Measurements from ENCODE around the gene DEPDC7.
"Not testable (repeated sequence)": the region's sequence is repeated elsewhere in the genome, so short reads cannot be mapped to it uniquely, and the experiment has no call there.

The DEPDC7 gene

DNA sequence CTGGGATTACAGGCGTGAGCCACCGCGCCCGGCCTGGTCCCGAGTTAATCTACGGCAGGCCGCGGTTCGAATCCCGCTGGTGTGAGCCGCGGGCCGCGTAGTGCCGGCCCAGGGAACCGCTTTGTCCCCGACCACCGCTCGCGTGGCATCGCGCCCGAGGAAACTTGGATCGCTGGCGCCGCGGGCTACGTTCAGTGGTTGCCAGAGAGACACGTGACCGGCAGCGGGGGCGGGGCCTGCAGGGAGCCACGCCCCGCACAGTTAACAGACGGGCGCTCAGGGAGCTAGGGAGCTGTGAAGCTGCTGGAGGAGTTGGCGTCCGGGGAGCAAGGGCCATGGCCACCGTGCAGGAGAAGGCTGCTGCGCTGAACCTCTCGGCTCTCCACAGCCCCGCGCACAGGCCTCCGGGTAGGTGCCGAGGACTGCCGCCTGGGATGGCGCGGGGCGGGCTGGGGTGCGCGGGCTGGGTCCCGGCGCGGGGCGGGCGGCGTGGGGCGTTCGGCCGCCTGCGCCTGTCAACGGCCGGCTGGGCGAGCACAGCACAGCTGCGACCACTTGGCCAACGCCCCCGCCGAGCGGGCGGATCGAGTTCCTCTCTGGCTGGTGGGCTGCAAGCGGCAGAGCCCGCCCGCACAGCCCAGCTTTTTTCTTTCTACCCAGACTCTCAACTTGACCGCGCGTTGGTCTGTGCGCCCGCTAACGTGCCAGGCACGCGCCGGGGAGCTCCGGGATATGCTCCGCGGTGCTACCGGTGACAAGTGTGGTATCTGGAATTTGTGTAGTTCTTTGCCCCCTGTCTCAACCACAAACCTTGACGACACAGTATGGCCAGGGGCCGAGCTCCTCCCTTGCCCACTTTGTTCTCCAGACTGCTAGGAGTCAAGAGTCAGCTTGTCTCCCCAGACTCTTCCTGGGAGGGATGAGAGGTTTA is at the start of gene DEPDC7:
TSS of gene DEPDC7 (plus strand) at position 258 of the 931 bp plus-strand sequence. CDS start at position 336, 78 bp downstream.
- no peak for TF ChIP-seq TARDBP (IDR thresholded peaks at IDR 0.05)
- TF ChIP-seq, protein P1, sequence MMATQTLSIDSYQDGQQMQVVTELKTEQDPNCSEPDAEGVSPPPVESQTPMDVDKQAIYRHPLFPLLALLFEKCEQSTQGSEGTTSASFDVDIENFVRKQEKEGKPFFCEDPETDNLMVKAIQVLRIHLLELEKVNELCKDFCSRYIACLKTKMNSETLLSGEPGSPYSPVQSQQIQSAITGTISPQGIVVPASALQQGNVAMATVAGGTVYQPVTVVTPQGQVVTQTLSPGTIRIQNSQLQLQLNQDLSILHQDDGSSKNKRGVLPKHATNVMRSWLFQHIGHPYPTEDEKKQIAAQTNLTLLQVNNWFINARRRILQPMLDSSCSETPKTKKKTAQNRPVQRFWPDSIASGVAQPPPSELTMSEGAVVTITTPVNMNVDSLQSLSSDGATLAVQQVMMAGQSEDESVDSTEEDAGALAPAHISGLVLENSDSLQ (IDR thresholded peaks at IDR 0.05): peak; percentile 79
- no peak for TF ChIP-seq BHLHE40 (IDR thresholded peaks at IDR 0.05; ENCODE audit: borderline replicate concordance)
- TF ChIP-seq FOXA1 (IDR thresholded peaks at IDR 0.05): no peak
- TF ChIP-seq FOXK2 (IDR thresholded peaks at IDR 0.05): no peak
- no peak for TF ChIP-seq SUZ12 (IDR thresholded peaks at IDR 0.05)
- TF ChIP-seq L3MBTL2 (conservative IDR thresholded peaks at IDR 0.05): peak; percentile 99
- TF ChIP-seq NFRKB (IDR thresholded peaks at IDR 0.05): no peak
- TF ChIP-seq LEF1 (IDR thresholded peaks at IDR 0.05; ENCODE audit: borderline replicate concordance): no peak
- TF ChIP-seq CTBP1 (IDR thresholded peaks at IDR 0.05; ENCODE audit: borderline replicate concordance): no peak
- no peak for TF ChIP-seq HDGF (IDR thresholded peaks at IDR 0.05; ENCODE audit: borderline replicate concordance)
- POLR2A ChIA-PET: interaction anchor here (0.6 to 3.1 kb wide), 10 partner anchors 9 to 50 kb away, joined by 3 to 29 read pairs (median 4); partner anchors contain the start of gene TCP11L1
- peak; percentile 96 for DNase-seq (ENCODE audit: extremely low spot score)
- CTCF ChIA-PET: no interaction called here

DNA sequence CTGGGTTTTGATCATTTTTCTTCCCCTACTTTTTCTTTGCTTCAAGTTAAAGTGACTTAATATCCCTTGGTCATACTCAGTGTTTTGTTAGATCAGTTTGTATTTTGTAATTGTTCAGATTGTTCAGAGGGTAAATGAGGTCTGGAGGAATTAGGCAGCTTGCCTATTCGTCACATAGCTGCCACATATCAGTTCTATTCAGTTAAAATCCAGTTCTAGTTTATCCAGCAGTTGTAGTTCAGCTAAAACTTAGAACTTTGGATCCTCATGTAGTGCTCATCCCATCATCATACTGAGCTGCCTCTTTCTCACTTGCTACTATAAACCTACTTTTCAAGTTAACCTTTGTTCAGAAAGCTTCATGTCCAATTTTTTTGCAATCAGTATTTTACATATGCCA is 47.1 kb upstream of the DEPDC7 start:
- POLR2A ChIA-PET: interaction anchor here (1.4 kb wide), 1 partner anchor 71 kb away, joined by 4 read pairs; the partner anchor contains the start of gene TCP11L1
- TF ChIP-seq L3MBTL2 (conservative IDR thresholded peaks at IDR 0.05): no peak
- TF ChIP-seq ARNT (IDR thresholded peaks at IDR 0.05): no peak
- TF ChIP-seq CTBP1 (IDR thresholded peaks at IDR 0.05; ENCODE audit: borderline replicate concordance): no peak
- TF ChIP-seq, protein P1 (IDR thresholded peaks at IDR 0.05): no peak
- TF ChIP-seq BHLHE40 (IDR thresholded peaks at IDR 0.05; ENCODE audit: borderline replicate concordance): no peak
- CTCF ChIA-PET: interaction anchor here (0.6 to 1.2 kb wide), 3 partner anchors 9 to 112 kb away, joined by 3 to 6 read pairs (median 3); no protein-coding TSS in a partner anchor
- DNase-seq (ENCODE audit: extremely low spot score): no peak

DNA sequence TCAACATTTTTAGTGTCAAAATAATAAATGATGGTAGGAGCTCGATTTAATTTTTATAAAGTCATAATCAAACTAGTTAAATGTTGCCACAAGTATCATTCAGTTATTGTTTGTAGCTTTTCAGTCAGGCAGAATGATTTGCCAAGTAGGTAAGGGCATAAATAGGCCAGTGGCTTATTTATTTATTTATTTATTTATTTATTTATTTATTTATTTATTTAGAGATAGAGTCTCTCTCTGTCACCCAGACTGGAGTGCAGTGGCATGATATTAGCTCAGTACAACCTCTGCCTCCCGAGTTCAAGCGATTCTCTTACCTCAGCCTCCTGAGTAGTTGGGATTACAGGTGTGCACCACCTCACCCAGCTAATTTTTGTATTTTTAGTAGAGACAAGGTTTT is 43.4 kb upstream of the DEPDC7 start:
- POLR2A ChIA-PET: not testable (repeated sequence)

DNA sequence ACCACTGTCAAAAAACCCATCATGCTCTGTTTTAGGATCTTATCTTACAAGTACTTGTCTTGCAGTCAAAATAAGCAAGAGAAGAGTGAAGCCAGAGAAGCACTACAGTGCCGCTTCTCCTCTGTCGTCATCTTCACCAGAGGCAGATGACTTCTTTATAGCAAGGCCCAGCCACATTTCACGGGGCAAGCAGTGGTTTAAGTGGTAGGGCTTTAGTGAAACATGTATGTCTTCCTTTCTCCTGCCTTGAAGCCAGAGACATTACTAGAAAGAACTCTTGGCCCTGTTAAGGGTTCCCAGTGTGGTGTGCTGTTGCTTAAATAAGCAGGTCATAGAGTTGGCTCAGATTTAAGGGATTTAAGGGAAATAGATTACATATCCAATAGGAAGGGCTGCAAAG is 42.9 kb upstream of the DEPDC7 start:
- TF ChIP-seq SUZ12 (IDR thresholded peaks at IDR 0.05) (no peak), ARNT (IDR thresholded peaks at IDR 0.05) (no peak), ZNF384 (IDR thresholded peaks at IDR 0.05) (no peak), NFRKB (IDR thresholded peaks at IDR 0.05) (no peak), SP1 (IDR thresholded peaks at IDR 0.05) (no peak), BHLHE40 (IDR thresholded peaks at IDR 0.05; ENCODE audit: borderline replicate concordance) (no peak), L3MBTL2 (conservative IDR thresholded peaks at IDR 0.05) (no peak), HDGF (IDR thresholded peaks at IDR 0.05; ENCODE audit: borderline replicate concordance) (no peak), LEF1 (IDR thresholded peaks at IDR 0.05; ENCODE audit: borderline replicate concordance) (no peak)
- TF ChIP-seq, protein P1 (IDR thresholded peaks at IDR 0.05): no peak
- no peak for DNase-seq (ENCODE audit: extremely low spot score)
- POLR2A ChIA-PET: no interaction called here
- CTCF ChIA-PET: no interaction called here

More for the DNA sequence above, 43.4 kb upstream of the DEPDC7 start:
- DNase-seq (ENCODE audit: extremely low spot score); CTCF ChIA-PET: not testable (repeated sequence)

DNA sequence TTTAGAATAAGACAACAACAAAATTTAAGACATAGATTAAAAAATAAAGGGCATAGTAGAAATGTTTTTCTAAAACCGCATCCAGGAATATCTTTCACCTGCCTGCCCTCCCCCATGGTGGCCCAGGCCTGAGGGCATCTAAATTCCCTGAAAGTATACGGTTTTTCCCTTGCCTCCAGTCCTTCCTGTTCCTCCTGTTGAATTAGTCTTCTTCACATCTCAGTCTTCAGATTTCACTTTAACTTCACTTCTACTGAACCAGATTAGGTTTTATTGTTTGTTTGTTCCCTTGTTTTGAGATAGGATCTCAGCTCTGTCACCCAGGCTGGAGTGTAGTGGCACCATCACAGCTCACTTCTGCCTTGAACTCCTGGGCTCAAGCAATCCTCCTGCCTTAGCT is 33.1 kb upstream of the DEPDC7 start:
- ChIA-PET POLR2A (no interaction called here), CTCF (interaction anchor here (0.6 kb wide), 1 partner anchor 111 kb away, joined by 3 read pairs; no protein-coding TSS in a partner anchor)
- no peak for DNase-seq (ENCODE audit: extremely low spot score)
- TF ChIP-seq SUZ12 (IDR thresholded peaks at IDR 0.05) (no peak), NFRKB (IDR thresholded peaks at IDR 0.05) (no peak), FOXM1 (IDR thresholded peaks at IDR 0.05; ENCODE audit: borderline replicate concordance) (no peak), ELF4 (IDR thresholded peaks at IDR 0.05) (no peak), ZNF384 (IDR thresholded peaks at IDR 0.05) (no peak), HDGF (IDR thresholded peaks at IDR 0.05; ENCODE audit: borderline replicate concordance) (no peak), ARNT (IDR thresholded peaks at IDR 0.05) (no peak), FOXK2 (IDR thresholded peaks at IDR 0.05) (no peak), L3MBTL2 (conservative IDR thresholded peaks at IDR 0.05) (no peak), CTBP1 (IDR thresholded peaks at IDR 0.05; ENCODE audit: borderline replicate concordance) (no peak), LEF1 (IDR thresholded peaks at IDR 0.05; ENCODE audit: borderline replicate concordance) (no peak), BHLHE40 (IDR thresholded peaks at IDR 0.05; ENCODE audit: borderline replicate concordance) (no peak)
- TF ChIP-seq, protein P1 (IDR thresholded peaks at IDR 0.05): no peak

All from HEK293T (cell line).